ENCODE measurements around the gene CPED1.

CPED1 gene

GRCh38 chr7:121282129-121282528 lies 293.6 kb downstream of the CPED1 start:
- TF ChIP-seq REST (IDR thresholded peaks at IDR 0.05; ENCODE audit: insufficient read depth in 1 of 2, low read depth in 2 of 2, low read length in 2 of 2), result no peak
- no peak for TF ChIP-seq POLR2AphosphoS5 (IDR thresholded peaks at IDR 0.05; ENCODE audit: low read depth, low read length)
- no peak for TF ChIP-seq FOXP2 (optimal IDR thresholded peaks at IDR 0.05; ENCODE audit: borderline replicate concordance, extremely low read depth, extremely low read length, insufficient read depth)
- TF ChIP-seq TAF1 (IDR thresholded peaks at IDR 0.05; ENCODE audit: borderline replicate concordance, insufficient read depth, low read length), result no peak
- TF ChIP-seq SIN3A (IDR thresholded peaks at IDR 0.05; ENCODE audit: borderline replicate concordance, insufficient read depth, low read length), result no peak

GRCh38 chr7:121285066-121285667 lies 296.7 kb downstream of the CPED1 start:
- TF ChIP-seq SIN3A (IDR thresholded peaks at IDR 0.05; ENCODE audit: borderline replicate concordance, insufficient read depth, low read length), result no peak

GRCh38 chr7:121286186-121286585 lies 297.7 kb downstream of the CPED1 start:
- TF ChIP-seq TAF1 (IDR thresholded peaks at IDR 0.05; ENCODE audit: borderline replicate concordance, insufficient read depth, low read length), result no peak
- no peak for TF ChIP-seq SIN3A (IDR thresholded peaks at IDR 0.05; ENCODE audit: borderline replicate concordance, insufficient read depth, low read length)
- no peak for TF ChIP-seq REST (IDR thresholded peaks at IDR 0.05; ENCODE audit: insufficient read depth in 1 of 2, low read depth in 2 of 2, low read length in 2 of 2)
- no peak for TF ChIP-seq POLR2AphosphoS5 (IDR thresholded peaks at IDR 0.05; ENCODE audit: low read depth, low read length)
- no peak for TF ChIP-seq FOXP2 (optimal IDR thresholded peaks at IDR 0.05; ENCODE audit: borderline replicate concordance, extremely low read depth, extremely low read length, insufficient read depth)

- TF ChIP-seq SIN3A (IDR thresholded peaks at IDR 0.05; ENCODE audit: borderline replicate concordance, insufficient read depth, low read length) (no peak), TAF1 (IDR thresholded peaks at IDR 0.05; ENCODE audit: borderline replicate concordance, insufficient read depth, low read length) (no peak), FOXP2 (optimal IDR thresholded peaks at IDR 0.05; ENCODE audit: borderline replicate concordance, extremely low read depth, extremely low read length, insufficient read depth) (no peak), REST (IDR thresholded peaks at IDR 0.05; ENCODE audit: insufficient read depth in 1 of 2, low read depth in 2 of 2, low read length in 2 of 2) (no peak), POLR2AphosphoS5 (IDR thresholded peaks at IDR 0.05; ENCODE audit: low read depth, low read length) (no peak)
These were observed 298.5 kb downstream of the CPED1 start for GRCh38 chr7:121286742-121287734.

- TF ChIP-seq TAF1 (IDR thresholded peaks at IDR 0.05; ENCODE audit: borderline replicate concordance, insufficient read depth, low read length), result no peak
- no peak for TF ChIP-seq FOXP2 (optimal IDR thresholded peaks at IDR 0.05; ENCODE audit: borderline replicate concordance, extremely low read depth, extremely low read length, insufficient read depth)
- TF ChIP-seq SIN3A (IDR thresholded peaks at IDR 0.05; ENCODE audit: borderline replicate concordance, insufficient read depth, low read length), result no peak
- TF ChIP-seq POLR2AphosphoS5 (IDR thresholded peaks at IDR 0.05; ENCODE audit: low read depth, low read length), result no peak
- no peak for TF ChIP-seq REST (IDR thresholded peaks at IDR 0.05; ENCODE audit: insufficient read depth in 1 of 2, low read depth in 2 of 2, low read length in 2 of 2)
These were observed 300.4 kb downstream of the CPED1 start for GRCh38 chr7:121288894-121289293.
